HepG2 (cell line): ENCODE results near the gene ITM2B. TPM values are rescaled to one million over a fixed set of nuclear protein-coding genes. Genes with fewer than 3 reads are reported as not detected.

Source experiments
- ATAC-seq: fragments of 200-7000 bp; cut with Tn5 transposase; 3 replicates; pipeline ENCODE4 v1.9.1; 2020; ENCODE audit warnings: mild to moderate bottlenecking, moderate library complexity
- BruUV-seq: library from RNA; stranded (reverse); fragments of 400-500 nt; replicated peaks from 2 replicates; lab custom pipeline; 2021; lab: Mats Ljungman, UMichigan
- CTCF ChIA-PET: fragments of 300-600 bp; formaldehyde crosslinking; extraction: SDS; loops from one replicate; lab custom pipeline; 2021; ENCODE audit warnings: low total read pairs, inconsistent platforms, low intra/inter-chr PET ratio; lab: Yijun Ruan, JAX
- POLR2A ChIA-PET: fragments of 350-600 bp; sonication (Branson Sonifier 250); formaldehyde crosslinking; loops from one replicate; lab custom pipeline; 2020; ENCODE audit warnings: antibody characterized with exemption, inconsistent platforms; lab: Yijun Ruan, JAX
- DNase-seq: peaks from one replicate; pipeline ENCODE4 v3.0.0-alpha.2; 2015; ENCODE audit warnings: low spot score
- FAIRE-seq: peaks from 3 replicates; lab custom pipeline; 2011; peaks lifted over from hg19 to GRCh38; lab: Jason Lieb, UNC
- H2AFZ ChIP-seq: one replicate; pipeline ENCODE4 v1.6.1; 2011; ENCODE audit warnings: low read length, inconsistent platforms
- H3K27ac ChIP-seq: fragments of 300-600 bp; 3 replicates; pipeline ENCODE4 v1.8.0; 2011; ENCODE audit warnings: mixed run types, mild to moderate bottlenecking, mixed read lengths, low read length, inconsistent platforms; ENCODE audit not compliant: insufficient read depth; ENCODE audit errors: extremely low read length
- H3K27me3 ChIP-seq, 2 experiments: fragments of 200-600 bp in 1 of 2; 2 replicates in 1 of 2; 3 replicates in 1 of 2; pipeline versions ENCODE4 v1.6.0 to v1.8.0; 2011; ENCODE audit warnings: low read length in 2 of 2, mild to moderate bottlenecking in 2 of 2, moderate library complexity in 2 of 2, inconsistent platforms in 1 of 2; ENCODE audit not compliant: insufficient read depth in 2 of 2, control insufficient read depth in 1 of 2
- H3K36me3 ChIP-seq, 2 experiments: fragments of 200-600 bp in 1 of 2; replicated peaks in 1 of 2; 2 replicates in 1 of 2; 3 replicates in 1 of 2; pipeline versions ENCODE4 v1.5.1 to v1.8.0; 2011; ENCODE audit warnings: low read length in 2 of 2, inconsistent platforms in 1 of 2; ENCODE audit not compliant: insufficient read depth in 2 of 2, control insufficient read depth in 1 of 2
- H3K4me1 ChIP-seq: 2 replicates; pipeline ENCODE4 v1.5.1; 2012; ENCODE audit warnings: low read length, inconsistent platforms; ENCODE audit not compliant: insufficient read depth
- H3K4me2 ChIP-seq: 2 replicates; pipeline ENCODE4 v1.6.0; 2011; ENCODE audit warnings: low read depth, low read length, inconsistent platforms
- H3K4me3 ChIP-seq, 3 experiments: fragments of 200-600 bp in 1 of 3; sonication (generic), shearing (Covaris generic) in 1 of 3; replicated peaks in 1 of 3; 2 replicates each; pipeline ENCODE4 v1.5.1; 2011 to 2016; ENCODE audit warnings: low read length in 3 of 3, inconsistent platforms in 2 of 3, low read depth in 2 of 3, mild to moderate bottlenecking in 2 of 3, control low read depth in 1 of 3, mixed read lengths in 1 of 3; ENCODE audit not compliant: insufficient read depth in 1 of 3
- H3K79me2 ChIP-seq: one replicate; pipeline ENCODE4 v1.6.1; 2011; ENCODE audit warnings: low read length, inconsistent platforms; ENCODE audit not compliant: insufficient read depth
- H3K9ac ChIP-seq: 2 replicates; pipeline ENCODE4 v1.6.0; 2011; ENCODE audit warnings: mild to moderate bottlenecking, low read depth, low read length, inconsistent platforms; ENCODE audit not compliant: insufficient read depth
- H3K9me3 ChIP-seq: 2 replicates; pipeline ENCODE4 v1.5.1; 2012; ENCODE audit warnings: mild to moderate bottlenecking, low read length
- H4K20me1 ChIP-seq: 2 replicates; pipeline ENCODE4 v1.6.0; 2011; ENCODE audit warnings: inconsistent platforms, mild to moderate bottlenecking, low read length, moderate library complexity; ENCODE audit not compliant: insufficient read depth
- GTF3A ChIP-seq: sonication (generic); formaldehyde crosslinking; conservative IDR thresholded peaks from 2 replicates; pipeline ENCODE4 v1.4.0; 2020; ENCODE audit warnings: mild to moderate bottlenecking, missing genetic modification reagents
- LCORL ChIP-seq, 2 experiments: fragments of 450-650 bp in 1 of 2; sonication (generic) in 1 of 2; formaldehyde crosslinking in 1 of 2; IDR thresholded peaks; 2 replicates each; pipeline versions ENCODE4 v1.5.0 to v1.6.1; 2017 to 2020; ENCODE audit warnings: antibody characterized with exemption in 1 of 2, missing genetic modification reagents in 1 of 2
- MAFG ChIP-seq: sonication (generic); formaldehyde crosslinking; IDR thresholded peaks from 2 replicates; pipeline ENCODE4 v1.5.1; 2020; ENCODE audit warnings: mild to moderate bottlenecking, missing genetic modification reagents
- MEF2D ChIP-seq: sonication (generic); formaldehyde crosslinking; IDR thresholded peaks from 2 replicates; pipeline ENCODE4 v1.5.1; 2020; ENCODE audit warnings: mild to moderate bottlenecking, missing genetic modification reagents
- MYNN ChIP-seq: sonication (generic); formaldehyde crosslinking; IDR thresholded peaks from 2 replicates; pipeline ENCODE4 v1.4.0; 2020; ENCODE audit warnings: mild to moderate bottlenecking, low read depth, missing genetic modification reagents
- NONO ChIP-seq, 2 experiments: fragments of 450-650 bp in 1 of 2; sonication (generic) in 1 of 2; formaldehyde crosslinking in 1 of 2; IDR thresholded peaks in 1 of 2; conservative IDR thresholded peaks in 1 of 2; 2 replicates each; pipeline versions ENCODE4 v1.6.1 to v1.8.0; 2017 to 2022; ENCODE audit warnings: mild to moderate bottlenecking in 1 of 2, missing genetic modification reagents in 1 of 2, moderate library complexity in 1 of 2
- PCBP1 ChIP-seq: fragments of 200-400 bp; formaldehyde crosslinking; IDR thresholded peaks from 2 replicates; pipeline ENCODE4 v1.6.1; 2017; ENCODE audit warnings: mild to moderate bottlenecking, low read depth, low read length, borderline replicate concordance
- RFX3 ChIP-seq: IDR thresholded peaks from 2 replicates; pipeline ENCODE4 v1.6.1; 2016; ENCODE audit warnings: missing biosample characterization, missing genetic modification reagents
- RFXANK ChIP-seq: IDR thresholded peaks from 2 replicates; pipeline ENCODE4 v1.6.1; 2016
- SMC3 ChIP-seq: IDR thresholded peaks from 2 replicates; pipeline ENCODE4 v1.6.1; 2011; ENCODE audit warnings: low read length, improper control_type of control experiment
- ZFP90 ChIP-seq: sonication (generic); formaldehyde crosslinking; IDR thresholded peaks from 2 replicates; pipeline ENCODE4 v1.8.0; 2022; ENCODE audit warnings: missing genetic modification reagents, mild to moderate bottlenecking, inconsistent platforms, borderline replicate concordance
- ZNF567 ChIP-seq: sonication (generic); formaldehyde crosslinking; IDR thresholded peaks from 2 replicates; pipeline ENCODE4 v1.8.1; 2023; ENCODE audit warnings: mild to moderate bottlenecking, missing genetic modification reagents, borderline replicate concordance
- ZNF629 ChIP-seq: sonication (generic); formaldehyde crosslinking; conservative IDR thresholded peaks from 2 replicates; pipeline ENCODE4 v1.5.0; 2020; ENCODE audit warnings: missing genetic modification reagents
- ZSCAN20 ChIP-seq: sonication (generic); formaldehyde crosslinking; IDR thresholded peaks from 2 replicates; pipeline ENCODE4 v1.4.0; 2020; ENCODE audit warnings: missing genetic modification reagents, mild to moderate bottlenecking, borderline replicate concordance
- WGBS: methylation state at CpG from one replicate; pipeline ENCODE4 v1.1.6; 2017; ENCODE audit warnings: low lambda C conversion rate; 5-methylcytosine and 5-hydroxymethylcytosine counted together
- in situ Hi-C: cut with HindIII; loops from 2 replicates; pipeline ENCODE4 v1.10.0; 2017; ENCODE audit warnings: low pct_unique_long_range_greater_than_20kb; ENCODE audit not compliant: extremely low pct_ligation_motif_present
- intact Hi-C: fragments of 100-400 bp; cut with micrococcal nuclease; formaldehyde crosslinking; loops from one replicate; pipeline ENCODE4 v1.10.0; 2022; ENCODE audit not compliant: unreplicated experiment
- polyA plus RNA-seq, 8 experiments: library from polyadenylated mRNA; depleted of rRNA in 3 of 8; stranded (reverse) in 7 of 8; unstranded in 1 of 8; fragments of >200 nt; fragmentation: Illumina TruSeq in 4 of 8; extraction: Trizol in 4 of 8; gene quantifications; 2 replicates each; pipeline versions ENCODE4 v1.2.1 to v1.2.3, GENCODE V29; 2011 to 2016; ENCODE audit warnings: low read depth in 4 of 8, missing spikeins in 1 of 8, mixed read lengths in 1 of 8; ENCODE audit not compliant: insufficient read depth in 1 of 8
- total RNA-seq, 5 experiments: library from RNA; depleted of rRNA; stranded (reverse); fragments of >200 nt; fragmentation: Illumina TruSeq; extraction: Trizol; gene quantifications; 2 replicates each; pipeline ENCODE4 v1.2.3, GENCODE V29; 2016; ENCODE audit warnings: low read depth in 1 of 5
- TF ChIP-seq, protein P1 (sequence below): sonication (generic); formaldehyde crosslinking; IDR thresholded peaks from 2 replicates; pipeline ENCODE4 v1.4.0; 2020; ENCODE audit warnings: mild to moderate bottlenecking, missing genetic modification reagents

The ITM2B gene
- total and polyA plus RNA-seq, 2 of the 13 experiments (the other 11 are each of a cell fraction or from before 2014, with no cell fraction given), result 158 to 373 TPM

DNA sequence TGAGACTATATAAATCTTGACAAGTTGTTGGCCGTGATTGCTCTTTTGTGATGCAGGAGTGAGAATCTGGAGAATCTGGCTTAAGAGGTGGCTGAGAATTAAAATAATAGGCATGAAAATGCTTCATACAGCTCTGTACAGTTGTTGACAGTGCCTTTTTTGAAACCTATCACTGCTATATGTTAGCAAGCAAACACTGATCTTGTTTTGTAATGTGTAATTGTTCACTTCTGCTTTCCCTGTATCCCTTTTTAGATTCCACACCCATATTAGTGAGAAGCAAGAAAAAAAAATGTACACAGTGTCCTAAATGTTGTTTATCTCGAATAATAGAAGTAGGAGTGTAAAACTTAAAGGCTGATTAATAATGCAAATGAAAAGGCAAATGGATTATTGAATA, 31.1 kb downstream of the ITM2B start:
- peaks cover 6 to 40% of the 10 kb centered on the region in 2 experiments; a peak in 4 of 5 replicates for H3K36me3 ChIP-seq
- 93% methylated on average over 2 of the region's 2 CpGs for WGBS
- no peak overlapping the region for H3K27ac ChIP-seq
- H4K20me1 ChIP-seq, result no peaks in the 10 kb centered on the region
- H3K4me3 ChIP-seq, result no peak overlapping the region
- TF ChIP-seq MEF2D (no peak), NONO (IDR thresholded peaks at IDR 0.05) (no peak), NONO (CRISPR knock-in tag; conservative IDR thresholded peaks at IDR 0.05) (no peak), LCORL (IDR thresholded peaks at IDR 0.05) (no peak), LCORL (CRISPR knock-in tag; IDR thresholded peaks at IDR 0.05) (no peak), GTF3A (CRISPR knock-in tag) (no peak), ZSCAN20 (CRISPR knock-in tag) (no peak), RFX3 (no peak), MAFG (no peak), SMC3 (no peak), MYNN (CRISPR knock-in tag) (no peak), ZNF567 (no peak), ZNF629 (no peak), RFXANK (CRISPR knock-in tag) (no peak), PCBP1 (no peak), ZFP90 (CRISPR knock-in tag) (no peak)
- TF ChIP-seq, protein P1, sequence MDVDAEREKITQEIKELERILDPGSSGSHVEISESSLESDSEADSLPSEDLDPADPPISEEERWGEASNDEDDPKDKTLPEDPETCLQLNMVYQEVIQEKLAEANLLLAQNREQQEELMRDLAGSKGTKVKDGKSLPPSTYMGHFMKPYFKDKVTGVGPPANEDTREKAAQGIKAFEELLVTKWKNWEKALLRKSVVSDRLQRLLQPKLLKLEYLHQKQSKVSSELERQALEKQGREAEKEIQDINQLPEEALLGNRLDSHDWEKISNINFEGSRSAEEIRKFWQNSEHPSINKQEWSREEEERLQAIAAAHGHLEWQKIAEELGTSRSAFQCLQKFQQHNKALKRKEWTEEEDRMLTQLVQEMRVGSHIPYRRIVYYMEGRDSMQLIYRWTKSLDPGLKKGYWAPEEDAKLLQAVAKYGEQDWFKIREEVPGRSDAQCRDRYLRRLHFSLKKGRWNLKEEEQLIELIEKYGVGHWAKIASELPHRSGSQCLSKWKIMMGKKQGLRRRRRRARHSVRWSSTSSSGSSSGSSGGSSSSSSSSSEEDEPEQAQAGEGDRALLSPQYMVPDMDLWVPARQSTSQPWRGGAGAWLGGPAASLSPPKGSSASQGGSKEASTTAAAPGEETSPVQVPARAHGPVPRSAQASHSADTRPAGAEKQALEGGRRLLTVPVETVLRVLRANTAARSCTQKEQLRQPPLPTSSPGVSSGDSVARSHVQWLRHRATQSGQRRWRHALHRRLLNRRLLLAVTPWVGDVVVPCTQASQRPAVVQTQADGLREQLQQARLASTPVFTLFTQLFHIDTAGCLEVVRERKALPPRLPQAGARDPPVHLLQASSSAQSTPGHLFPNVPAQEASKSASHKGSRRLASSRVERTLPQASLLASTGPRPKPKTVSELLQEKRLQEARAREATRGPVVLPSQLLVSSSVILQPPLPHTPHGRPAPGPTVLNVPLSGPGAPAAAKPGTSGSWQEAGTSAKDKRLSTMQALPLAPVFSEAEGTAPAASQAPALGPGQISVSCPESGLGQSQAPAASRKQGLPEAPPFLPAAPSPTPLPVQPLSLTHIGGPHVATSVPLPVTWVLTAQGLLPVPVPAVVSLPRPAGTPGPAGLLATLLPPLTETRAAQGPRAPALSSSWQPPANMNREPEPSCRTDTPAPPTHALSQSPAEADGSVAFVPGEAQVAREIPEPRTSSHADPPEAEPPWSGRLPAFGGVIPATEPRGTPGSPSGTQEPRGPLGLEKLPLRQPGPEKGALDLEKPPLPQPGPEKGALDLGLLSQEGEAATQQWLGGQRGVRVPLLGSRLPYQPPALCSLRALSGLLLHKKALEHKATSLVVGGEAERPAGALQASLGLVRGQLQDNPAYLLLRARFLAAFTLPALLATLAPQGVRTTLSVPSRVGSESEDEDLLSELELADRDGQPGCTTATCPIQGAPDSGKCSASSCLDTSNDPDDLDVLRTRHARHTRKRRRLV (CRISPR knock-in tag), result no peak
- BruUV-seq, result no TSS peak
- peaks cover 4% of the 10 kb centered on the region for H3K4me1 ChIP-seq
- no peaks in the 10 kb centered on the region for H3K27me3 ChIP-seq
- H3K9me3 ChIP-seq, result no peaks in the 10 kb centered on the region
- H3K4me2 ChIP-seq, result no peak overlapping the region
- DNase-seq, result no peak
- FAIRE-seq, result no peak
- ChIA-PET CTCF (no interaction called here), POLR2A (no interaction called here)
- intact Hi-C loops (no loop called here), in situ Hi-C loops (no loop called here)
- no peak overlapping the region for H2AFZ ChIP-seq
- no peak for ATAC-seq
- H3K79me2 ChIP-seq, result no peaks in the 10 kb centered on the region
- no peak overlapping the region for H3K9ac ChIP-seq
